GM20000 (cell line): ENCODE measurements around the gene RILPL1.
"Not testable (repeated sequence)": the region's sequence is repeated elsewhere in the genome, so short reads cannot be mapped to it uniquely, and the experiment has no call there.

Experiments used
- DNase-seq: peaks from one replicate; pipeline ENCODE4 v3.0.0; 2012; ENCODE audit warnings: low spot score
- CTCF ChIP-seq: IDR thresholded peaks from 2 replicates; pipeline ENCODE4 v1.5.1; 2012; ENCODE audit warnings: mild to moderate bottlenecking, control low read depth; ENCODE audit errors: extremely low read depth, missing control alignments

Gene RILPL1

DNA sequence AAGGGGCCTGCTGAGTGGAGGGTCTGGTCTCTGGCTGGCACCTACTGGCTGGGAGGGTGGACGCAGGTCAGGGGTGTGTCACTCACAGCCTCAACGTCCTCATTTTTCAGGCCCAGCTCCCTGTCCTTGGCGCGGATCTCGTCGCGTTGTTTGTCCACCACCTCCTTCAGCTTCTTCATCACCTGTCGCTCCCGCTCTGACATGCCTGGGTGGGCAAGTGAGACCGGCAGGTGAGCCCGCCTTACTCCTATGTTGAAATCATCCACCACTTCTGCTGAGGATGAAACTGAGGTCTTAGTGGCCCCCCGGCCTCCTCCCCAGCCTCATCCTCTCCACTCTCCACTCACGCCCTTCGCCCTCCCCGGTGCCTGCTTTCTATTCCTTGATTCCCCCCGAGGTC, 34.2 kb downstream of the RILPL1 start:
- DNase-seq: no peak
- TF ChIP-seq CTCF: no peak

DNA sequence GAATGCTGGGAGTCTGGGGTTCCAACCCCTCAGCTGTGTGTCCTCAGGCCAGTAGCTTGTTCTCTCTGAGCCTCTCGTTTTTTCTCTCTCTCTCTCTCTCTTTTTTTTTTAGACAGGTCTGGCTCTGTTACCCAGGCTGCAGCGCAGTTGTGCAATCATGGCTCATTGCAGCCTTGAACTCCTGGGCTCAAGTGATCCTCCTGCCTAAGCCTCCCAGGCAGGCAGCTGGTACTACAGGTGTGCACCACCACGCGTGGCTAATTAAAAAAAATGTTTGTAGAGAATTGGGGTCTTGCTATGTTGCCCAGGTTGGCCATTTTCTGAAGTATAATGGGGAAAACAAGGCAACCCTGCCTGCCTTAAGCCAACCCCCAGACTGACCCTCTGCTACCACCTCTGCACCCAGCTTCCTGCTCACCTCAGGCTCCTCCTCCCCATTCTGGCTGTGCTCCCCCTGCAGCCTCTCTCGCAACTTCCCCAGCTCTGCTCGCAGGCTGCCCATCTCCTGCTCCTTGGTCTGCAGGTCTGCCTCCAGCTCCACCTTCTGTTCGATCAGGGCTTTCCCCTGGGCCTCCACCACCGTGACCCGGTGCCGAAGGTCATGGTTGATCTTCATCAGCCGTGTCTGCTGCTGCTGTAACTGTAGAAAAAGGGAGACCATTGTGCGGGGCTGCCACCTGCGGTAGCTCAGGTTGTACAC, 35.2 kb downstream of the RILPL1 start:
- TF ChIP-seq CTCF: no peak
- no peak for DNase-seq

DNA sequence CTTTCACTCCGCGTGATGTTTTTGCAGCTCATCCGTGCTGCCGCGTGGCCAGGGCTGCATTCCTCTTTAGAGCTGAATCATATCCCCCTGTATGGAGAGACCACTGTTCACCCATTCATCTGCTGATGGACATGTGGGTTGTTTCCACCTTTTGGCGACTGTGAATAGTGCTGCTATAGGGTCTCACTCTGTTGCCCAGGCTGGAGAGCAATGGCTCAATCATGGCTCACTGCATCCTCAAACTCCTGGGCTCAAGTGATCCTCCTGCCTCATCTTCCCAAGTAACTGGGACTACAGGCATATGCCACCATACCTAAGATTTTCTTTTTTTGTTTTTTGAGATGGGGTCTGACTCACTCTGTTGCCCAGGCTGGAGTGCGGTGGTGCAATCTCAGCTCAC, 36.5 kb downstream of the RILPL1 start:
- no peak for DNase-seq
- no peak for TF ChIP-seq CTCF

GRCh38 chr12:123494124-123494851, 39.2 kb downstream of the RILPL1 start:
- no peak for TF ChIP-seq CTCF
- no peak for DNase-seq

DNA sequence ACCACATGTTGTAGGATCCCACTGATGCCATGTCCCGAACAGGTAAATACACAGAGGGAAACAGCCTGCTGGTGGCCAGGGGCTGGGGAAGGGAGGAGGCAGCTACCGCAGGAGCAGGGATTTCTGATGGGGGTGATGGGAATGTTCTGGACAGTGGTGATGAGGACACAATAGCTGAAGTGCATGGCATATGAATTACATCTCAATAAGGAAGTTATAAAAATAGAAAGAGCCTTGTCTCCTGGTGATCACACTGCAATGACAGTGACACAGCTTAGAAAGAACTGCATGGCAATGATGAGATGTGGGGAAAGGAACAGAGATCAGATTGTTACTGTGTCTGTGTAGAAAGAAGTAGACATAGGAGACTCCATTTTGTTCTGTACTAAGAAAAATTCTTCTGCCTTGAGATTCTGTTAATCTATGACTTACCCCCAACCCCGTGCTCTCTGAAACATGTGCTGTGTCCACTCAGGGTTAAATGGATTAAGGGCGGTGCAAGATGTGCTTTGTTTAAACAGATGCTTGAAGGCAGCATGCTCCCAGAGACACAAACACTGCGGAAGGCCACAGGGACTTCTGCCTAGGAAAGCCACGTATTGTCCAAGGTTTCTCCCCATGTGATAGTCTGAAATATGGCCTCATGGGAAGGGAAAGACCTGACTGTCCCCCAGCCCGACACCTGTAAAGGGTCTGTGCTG, 41.0 kb downstream of the RILPL1 start:
- DNase-seq: not testable (repeated sequence)

- DNase-seq: no peak
- TF ChIP-seq CTCF: no peak
Measured at GRCh38 chr12:123491481-123491880, 42.0 kb downstream of the RILPL1 start.

DNA sequence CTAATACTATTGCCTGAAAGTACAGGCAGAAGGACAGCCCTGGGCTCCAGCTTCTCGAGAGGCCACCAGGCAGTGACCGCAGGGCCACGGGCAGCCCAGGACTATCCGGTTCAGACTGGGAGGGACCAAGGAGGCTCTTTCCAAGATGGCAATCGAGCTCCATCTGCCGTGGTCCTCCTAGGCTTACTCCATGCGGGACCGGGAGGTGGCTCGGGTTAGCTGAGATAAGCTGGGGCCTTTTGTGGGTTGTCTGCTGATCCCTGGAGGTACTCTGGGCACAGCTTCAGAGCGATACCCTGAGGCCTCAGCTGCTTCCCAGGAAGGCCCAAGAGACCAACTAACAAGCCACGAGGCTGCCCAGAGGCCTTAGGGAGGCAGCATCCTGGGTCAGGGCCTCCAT, 42.5 kb downstream of the RILPL1 start:
- no peak for TF ChIP-seq CTCF

More for the DNA sequence above, 42.5 kb downstream of the RILPL1 start:
- DNase-seq: no peak
